ENCODE data around the gene PLA2G12A.

DNA sequence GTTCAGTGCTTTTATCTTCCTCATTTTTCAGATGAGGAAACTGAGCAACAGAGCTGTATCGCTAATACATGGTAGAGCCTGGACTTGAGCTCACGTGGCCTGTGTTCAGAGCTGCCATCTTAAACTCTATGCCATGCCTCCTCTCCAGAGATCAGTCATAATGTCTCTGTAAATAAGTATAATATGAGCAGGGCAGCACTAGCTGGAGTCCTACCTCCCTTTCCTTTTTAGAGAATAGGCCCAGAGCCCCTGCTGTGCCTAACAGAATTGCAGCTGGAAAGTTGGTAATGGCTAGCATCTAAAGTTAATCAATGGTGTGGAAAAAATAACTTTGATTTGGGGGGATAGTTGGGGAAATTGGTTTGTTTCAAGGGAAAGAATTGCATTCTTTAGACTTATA, 47.0 kb downstream of the PLA2G12A start:
- TF ChIP-seq FOXM1 (IDR thresholded peaks at IDR 0.05; ENCODE audit: borderline replicate concordance) (no peak), TARDBP (IDR thresholded peaks at IDR 0.05) (no peak), HDGF (IDR thresholded peaks at IDR 0.05; ENCODE audit: borderline replicate concordance) (no peak), ELF4 (IDR thresholded peaks at IDR 0.05) (no peak), SP1 (IDR thresholded peaks at IDR 0.05) (no peak), FOXK2 (IDR thresholded peaks at IDR 0.05) (no peak), L3MBTL2 (conservative IDR thresholded peaks at IDR 0.05) (no peak), BHLHE40 (IDR thresholded peaks at IDR 0.05; ENCODE audit: borderline replicate concordance) (no peak), ARNT (IDR thresholded peaks at IDR 0.05) (no peak), FOXA1 (IDR thresholded peaks at IDR 0.05) (no peak), CTBP1 (IDR thresholded peaks at IDR 0.05; ENCODE audit: borderline replicate concordance) (no peak)
- TF ChIP-seq, protein P1, sequence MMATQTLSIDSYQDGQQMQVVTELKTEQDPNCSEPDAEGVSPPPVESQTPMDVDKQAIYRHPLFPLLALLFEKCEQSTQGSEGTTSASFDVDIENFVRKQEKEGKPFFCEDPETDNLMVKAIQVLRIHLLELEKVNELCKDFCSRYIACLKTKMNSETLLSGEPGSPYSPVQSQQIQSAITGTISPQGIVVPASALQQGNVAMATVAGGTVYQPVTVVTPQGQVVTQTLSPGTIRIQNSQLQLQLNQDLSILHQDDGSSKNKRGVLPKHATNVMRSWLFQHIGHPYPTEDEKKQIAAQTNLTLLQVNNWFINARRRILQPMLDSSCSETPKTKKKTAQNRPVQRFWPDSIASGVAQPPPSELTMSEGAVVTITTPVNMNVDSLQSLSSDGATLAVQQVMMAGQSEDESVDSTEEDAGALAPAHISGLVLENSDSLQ (IDR thresholded peaks at IDR 0.05): no peak
